GM13976 (cell line): ENCODE results near the gene GLS2.

Source experiments
- DNase-seq: peaks from one replicate; pipeline ENCODE4 v3.0.0; 2012; ENCODE audit warnings: low spot score
- in situ Hi-C: fragments of 300-500 bp; cut with MboI; formaldehyde crosslinking; loops from one replicate; pipeline ENCODE4 v1.12.0; 2022; ENCODE audit warnings: low sequenced_read_pairs, mixed read lengths, inconsistent platforms; ENCODE audit not compliant: unreplicated experiment
- TF ChIP-seq, protein P1 (sequence below): IDR thresholded peaks from 2 replicates; pipeline ENCODE4 v1.5.1; 2012; ENCODE audit warnings: borderline replicate concordance, mild to moderate bottlenecking; ENCODE audit not compliant: insufficient read depth; ENCODE audit errors: extremely low read depth, missing control alignments, control extremely low read depth

GLS2 gene

DNA sequence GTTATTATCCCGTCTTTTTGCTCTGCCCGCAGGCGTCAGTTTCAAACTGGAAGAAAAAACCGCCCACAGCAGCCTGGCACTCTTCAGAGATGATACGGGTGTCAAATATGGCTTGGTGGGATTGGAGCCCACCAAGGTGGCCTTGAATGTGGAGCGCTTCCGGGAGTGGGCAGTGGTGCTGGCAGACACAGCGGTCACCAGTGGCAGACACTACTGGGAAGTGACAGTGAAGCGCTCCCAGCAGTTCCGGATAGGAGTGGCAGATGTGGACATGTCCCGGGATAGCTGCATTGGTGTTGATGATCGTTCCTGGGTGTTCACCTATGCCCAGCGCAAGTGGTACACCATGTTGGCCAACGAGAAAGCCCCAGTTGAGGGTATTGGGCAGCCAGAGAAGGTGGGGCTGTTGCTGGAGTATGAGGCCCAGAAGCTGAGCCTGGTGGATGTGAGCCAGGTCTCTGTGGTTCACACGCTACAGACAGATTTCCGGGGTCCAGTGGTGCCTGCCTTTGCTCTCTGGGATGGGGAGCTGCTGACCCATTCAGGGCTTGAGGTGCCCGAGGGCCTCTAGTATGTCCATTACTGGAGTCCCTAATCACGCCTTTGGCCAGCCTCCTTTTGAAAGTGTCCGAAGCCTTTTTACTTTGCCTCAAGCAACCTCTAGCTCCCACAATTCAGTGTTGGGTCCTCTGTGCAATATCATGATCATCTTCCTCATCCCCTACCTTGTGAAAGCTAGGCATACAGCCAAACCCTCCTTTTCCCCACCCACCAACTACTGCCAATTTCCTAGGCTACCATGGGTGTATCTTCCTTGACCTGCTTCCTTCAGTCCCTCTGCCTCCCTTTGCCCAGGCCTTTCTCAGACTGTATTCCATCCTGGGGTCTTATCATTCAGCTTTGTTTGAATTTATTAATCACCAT lies 18.7 kb downstream of the GLS2 start:
- DNase-seq, result no peak
- in situ Hi-C loops, result loop anchor here (10.0 to 25.0 kb wide), 2 partner anchors 154 to 257 kb away; partner anchors contain the start of genes CNPY2, NABP2 and RNF41
- TF ChIP-seq, protein P1, sequence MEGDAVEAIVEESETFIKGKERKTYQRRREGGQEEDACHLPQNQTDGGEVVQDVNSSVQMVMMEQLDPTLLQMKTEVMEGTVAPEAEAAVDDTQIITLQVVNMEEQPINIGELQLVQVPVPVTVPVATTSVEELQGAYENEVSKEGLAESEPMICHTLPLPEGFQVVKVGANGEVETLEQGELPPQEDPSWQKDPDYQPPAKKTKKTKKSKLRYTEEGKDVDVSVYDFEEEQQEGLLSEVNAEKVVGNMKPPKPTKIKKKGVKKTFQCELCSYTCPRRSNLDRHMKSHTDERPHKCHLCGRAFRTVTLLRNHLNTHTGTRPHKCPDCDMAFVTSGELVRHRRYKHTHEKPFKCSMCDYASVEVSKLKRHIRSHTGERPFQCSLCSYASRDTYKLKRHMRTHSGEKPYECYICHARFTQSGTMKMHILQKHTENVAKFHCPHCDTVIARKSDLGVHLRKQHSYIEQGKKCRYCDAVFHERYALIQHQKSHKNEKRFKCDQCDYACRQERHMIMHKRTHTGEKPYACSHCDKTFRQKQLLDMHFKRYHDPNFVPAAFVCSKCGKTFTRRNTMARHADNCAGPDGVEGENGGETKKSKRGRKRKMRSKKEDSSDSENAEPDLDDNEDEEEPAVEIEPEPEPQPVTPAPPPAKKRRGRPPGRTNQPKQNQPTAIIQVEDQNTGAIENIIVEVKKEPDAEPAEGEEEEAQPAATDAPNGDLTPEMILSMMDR, result no peak

DNA sequence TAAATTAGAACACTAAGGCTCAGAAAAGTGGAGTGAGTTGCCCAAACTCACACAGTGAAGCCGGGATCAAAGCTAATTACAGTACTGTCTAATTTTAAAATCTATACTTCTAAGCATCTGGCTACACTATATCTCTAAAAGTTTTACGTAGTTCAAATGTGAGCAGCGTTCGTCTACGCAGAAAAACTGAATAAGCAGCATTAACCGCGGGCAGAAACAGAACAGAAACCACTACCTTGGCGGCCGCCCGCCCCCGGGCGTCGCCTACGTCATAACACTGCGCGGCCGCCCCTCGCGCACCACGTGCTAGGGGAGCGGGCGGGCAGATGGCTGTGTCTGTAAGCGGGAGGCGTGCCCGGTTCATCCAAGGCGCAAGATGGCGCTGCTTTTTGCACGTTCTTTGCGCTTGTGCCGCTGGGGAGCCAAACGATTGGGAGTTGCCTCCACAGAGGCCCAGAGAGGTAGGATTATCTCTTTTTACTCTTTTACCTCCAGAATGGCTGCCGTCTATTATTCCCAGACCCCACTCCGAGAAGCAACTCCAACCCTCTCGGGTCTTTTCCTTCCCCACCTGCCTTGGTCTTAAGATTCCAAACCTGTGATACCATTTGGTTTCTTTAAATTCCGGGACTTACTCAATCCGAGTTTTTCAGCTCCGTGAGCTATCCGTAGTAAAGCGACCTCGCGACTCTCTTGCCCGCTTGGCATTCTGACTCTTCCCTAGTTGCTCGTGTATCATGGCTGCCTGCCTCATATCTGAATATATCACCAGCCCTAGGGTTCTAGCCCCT lies 19.6 kb downstream of the GLS2 start, which contains the start of gene SPRYD4:
Gene SPRYD4, plus strand, starts transcription at position 363 of the 791 bp plus-strand sequence. Its CDS starts 14 bp downstream, at position 377.
- DNase-seq, result peak; percentile 96
- TF ChIP-seq, protein P1, result peak; percentile 64
- in situ Hi-C loops, result loop anchor here (10.0 to 25.0 kb wide), 2 partner anchors 154 to 256 kb away; partner anchors contain the start of genes CNPY2, NABP2 and RNF41

DNA sequence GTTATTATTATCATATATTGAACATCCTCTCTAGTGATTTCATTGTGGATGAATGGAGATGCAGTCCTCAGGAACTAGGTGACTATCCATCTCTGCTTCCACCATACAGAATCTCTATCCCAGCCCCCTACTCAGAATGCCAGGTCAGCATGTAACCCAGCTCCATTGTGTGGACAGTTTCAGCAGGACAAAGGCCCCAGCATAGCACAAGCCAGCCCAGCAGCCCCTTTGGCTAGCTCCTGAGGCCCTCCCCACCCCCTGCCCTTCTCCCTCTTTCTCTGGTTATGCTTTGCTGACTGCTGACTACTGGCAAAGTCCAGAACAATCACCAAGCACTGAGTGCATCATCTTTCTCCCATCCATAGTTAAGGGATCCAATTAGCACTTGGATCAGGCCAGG lies 25.4 kb downstream of the GLS2 start:
- in situ Hi-C loops, result loop anchor here (10.0 to 25.0 kb wide), 2 partner anchors 148 to 250 kb away; partner anchors contain the start of genes CNPY2, NABP2 and RNF41
- DNase-seq, result no peak
- TF ChIP-seq, protein P1, result no peak

DNA sequence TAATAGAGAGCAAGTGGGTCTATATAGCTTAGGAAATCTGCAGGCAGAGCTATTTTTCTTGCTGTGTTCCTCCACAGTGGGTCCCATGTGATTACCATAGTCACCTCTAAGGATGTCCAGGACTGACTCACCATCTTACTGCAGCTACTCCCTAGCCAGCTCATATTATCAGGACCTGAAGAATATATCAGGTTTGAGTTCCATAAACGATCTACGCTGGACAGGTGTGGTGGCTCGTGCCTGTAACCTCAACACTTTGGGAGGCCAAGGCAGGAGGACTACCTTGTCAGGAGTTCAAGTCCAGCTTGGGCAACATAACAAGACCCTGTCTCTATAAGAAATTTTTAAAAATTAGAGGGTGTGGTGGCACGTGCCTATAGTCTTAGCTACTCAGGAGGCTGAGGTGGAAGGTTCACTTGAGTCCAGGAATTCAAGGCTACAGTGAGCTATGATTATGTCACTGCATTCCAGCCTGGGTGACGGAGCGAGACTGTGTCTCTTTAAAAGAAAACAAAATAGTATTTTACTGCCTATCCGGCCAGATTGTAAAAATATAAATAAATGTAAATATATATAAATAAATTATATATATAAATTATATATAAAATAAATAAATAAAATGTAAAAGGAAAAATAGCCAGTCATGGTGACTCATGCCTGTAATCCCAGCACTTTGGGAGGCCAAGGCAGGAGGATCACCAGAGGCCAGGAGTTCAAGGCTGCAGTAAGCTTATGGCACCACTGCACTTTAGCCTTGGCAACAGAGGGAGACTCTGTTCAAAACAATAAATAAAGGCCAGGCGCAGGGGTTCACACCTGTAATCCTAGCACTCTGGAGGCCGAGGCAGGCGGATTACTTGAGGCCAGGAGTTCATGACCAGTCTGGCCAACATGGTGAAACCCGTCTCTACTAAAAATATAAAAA lies 26.5 kb downstream of the GLS2 start:
- no peak for DNase-seq
- TF ChIP-seq, protein P1, result no peak
- in situ Hi-C loops, result loop anchor here (10.0 to 25.0 kb wide), 2 partner anchors 147 to 249 kb away; partner anchors contain the start of genes CNPY2, NABP2 and RNF41

DNA sequence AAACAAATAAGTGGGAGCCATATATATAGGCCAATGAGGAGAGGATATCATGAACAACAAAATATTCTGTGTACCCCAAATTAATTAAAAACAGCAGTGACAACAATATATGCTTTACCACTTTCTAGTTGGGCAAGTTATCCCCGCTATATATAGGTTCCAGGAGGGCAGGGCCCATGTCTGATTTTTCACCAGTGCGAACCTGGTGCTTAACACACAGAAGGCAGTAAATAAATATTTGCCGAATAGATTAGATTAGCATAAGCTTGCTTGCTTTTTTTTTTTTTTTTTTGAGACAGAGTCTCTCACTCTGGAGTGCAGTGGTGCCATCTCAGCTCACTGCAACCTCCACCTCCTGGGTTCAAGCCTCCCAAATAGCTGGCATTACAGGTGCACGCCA lies 30.1 kb downstream of the GLS2 start:
- TF ChIP-seq, protein P1, result no peak
- DNase-seq, result no peak
- in situ Hi-C loops, result loop anchor here (25.0 kb wide), 1 partner anchor 246 kb away; the partner anchor contains the start of genes NABP2 and RNF41
